NCI-H345 treated with DMSO at 0.1 percent for 48 hours (cell line): ENCODE results near the gene GSDMA.

ENCODE experiments used
- DNase-seq: peaks from one replicate; lab custom pipeline; 2025; ENCODE audit not compliant: unreplicated experiment; lab: John Stamatoyannopoulos, UW

Gene GSDMA

GRCh38 chr17:39954876-39955275, 7.9 kb upstream of the GSDMA start:
- DNase-seq: no peak

- DNase-seq: no peak
Observed at GRCh38 chr17:39955726-39956225, 7.0 kb upstream of the GSDMA start.

- no peak for DNase-seq
Observed at GRCh38 chr17:39960524-39961041, 2.2 kb upstream of the GSDMA start.

- DNase-seq: no peak
Observed at GRCh38 chr17:39963829-39964228, 1.0 kb downstream of the GSDMA start.

GRCh38 chr17:39965017-39965699, 2.4 kb downstream of the GSDMA start:
- no peak for DNase-seq

GRCh38 chr17:39966771-39967170, 4.0 kb downstream of the GSDMA start:
- DNase-seq: no peak

DNA sequence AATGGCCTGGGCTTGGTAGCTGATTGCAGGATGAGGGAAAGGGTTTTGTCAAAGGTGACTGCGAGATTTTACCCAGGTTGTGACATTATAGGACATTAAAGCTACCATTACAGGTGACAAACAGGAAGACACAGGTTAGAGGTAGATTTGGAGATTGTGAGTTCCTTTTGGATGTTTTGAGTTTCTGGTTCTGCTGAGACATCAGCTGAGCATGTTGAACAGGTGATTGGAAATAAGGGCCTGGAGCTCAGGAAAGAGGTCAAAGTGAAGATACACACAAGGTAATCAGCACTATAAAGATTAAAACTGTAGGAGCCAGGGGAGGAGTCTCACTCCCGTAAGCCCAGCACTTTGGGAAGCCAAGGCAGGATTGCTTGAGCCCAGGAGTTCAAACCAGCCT, 6.0 kb downstream of the GSDMA start:
- no peak for DNase-seq

DNA sequence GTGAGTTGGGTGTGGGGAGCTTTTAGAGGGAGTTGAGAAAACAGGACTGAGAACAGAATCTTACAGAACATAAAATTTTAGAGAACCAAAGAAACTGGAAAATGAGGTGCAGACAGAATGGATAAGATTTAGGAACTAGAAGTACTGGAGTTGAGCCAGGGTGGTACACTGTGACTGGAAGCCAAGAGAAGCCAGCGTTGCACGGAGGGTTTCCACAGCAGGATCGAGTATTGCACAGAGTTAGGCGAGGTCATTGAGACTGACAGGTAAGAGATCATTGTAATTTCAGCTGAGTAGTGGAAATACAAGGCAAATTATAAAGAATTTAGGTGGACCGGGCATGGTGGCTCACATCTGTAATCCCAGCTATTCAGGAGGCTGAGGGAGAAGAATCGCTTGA, 6.6 kb downstream of the GSDMA start:
- no peak for DNase-seq

- no peak for DNase-seq
Observed at GRCh38 chr17:39970157-39970692, 7.4 kb downstream of the GSDMA start.

DNA sequence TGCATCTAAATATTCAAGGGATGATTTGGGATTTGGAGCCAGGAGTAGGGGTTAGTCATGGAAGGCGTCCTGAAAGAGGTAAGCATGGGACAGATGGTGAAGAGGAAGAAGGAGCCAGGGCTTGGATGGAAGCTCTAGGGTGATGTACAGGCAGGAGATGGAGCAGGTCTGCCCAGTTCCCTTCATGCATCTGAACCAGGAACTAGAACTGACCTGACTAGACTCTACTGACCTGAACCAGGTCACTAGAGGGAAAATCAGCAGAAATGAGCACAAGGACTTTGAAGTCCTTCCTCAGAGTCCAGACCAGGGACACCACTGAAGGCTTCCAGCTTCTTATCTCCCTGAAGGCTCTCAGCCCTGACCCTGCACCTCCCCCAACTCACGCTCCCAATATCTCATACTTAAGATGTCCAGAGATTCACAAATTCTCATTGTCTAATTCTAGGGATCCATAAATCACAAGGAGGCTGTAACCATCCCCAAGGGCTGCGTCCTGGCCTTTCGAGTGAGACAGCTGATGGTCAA, 8.3 kb downstream of the GSDMA start:
- DNase-seq: no peak

- no peak for DNase-seq
Observed at GRCh38 chr17:39972271-39972670, 9.5 kb downstream of the GSDMA start.

- DNase-seq: no peak
Observed at GRCh38 chr17:39973496-39973895, 10.7 kb downstream of the GSDMA start.

DNA sequence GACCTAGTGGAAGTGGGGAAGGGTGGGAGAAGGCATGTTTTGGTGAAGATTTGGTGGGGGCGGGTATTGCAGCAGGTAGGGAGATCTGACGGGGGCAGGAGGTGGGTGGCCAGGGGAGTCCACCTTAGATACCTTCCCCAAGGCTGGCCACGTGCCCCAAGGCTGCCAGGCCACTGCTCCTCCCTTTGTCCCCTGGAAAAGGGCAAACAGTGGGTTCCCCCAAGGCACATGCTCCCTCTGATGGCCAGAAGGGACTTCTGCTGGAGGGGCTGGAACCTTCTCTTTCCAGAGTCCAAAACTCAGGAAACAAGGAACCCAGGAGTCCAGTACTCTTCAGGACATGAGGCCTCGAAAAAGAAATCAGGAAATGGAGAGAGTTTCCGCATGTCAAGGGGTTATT, 11.6 kb downstream of the GSDMA start:
- no peak for DNase-seq

GRCh38 chr17:39975801-39976200, 13.0 kb downstream of the GSDMA start:
- no peak for DNase-seq

DNA sequence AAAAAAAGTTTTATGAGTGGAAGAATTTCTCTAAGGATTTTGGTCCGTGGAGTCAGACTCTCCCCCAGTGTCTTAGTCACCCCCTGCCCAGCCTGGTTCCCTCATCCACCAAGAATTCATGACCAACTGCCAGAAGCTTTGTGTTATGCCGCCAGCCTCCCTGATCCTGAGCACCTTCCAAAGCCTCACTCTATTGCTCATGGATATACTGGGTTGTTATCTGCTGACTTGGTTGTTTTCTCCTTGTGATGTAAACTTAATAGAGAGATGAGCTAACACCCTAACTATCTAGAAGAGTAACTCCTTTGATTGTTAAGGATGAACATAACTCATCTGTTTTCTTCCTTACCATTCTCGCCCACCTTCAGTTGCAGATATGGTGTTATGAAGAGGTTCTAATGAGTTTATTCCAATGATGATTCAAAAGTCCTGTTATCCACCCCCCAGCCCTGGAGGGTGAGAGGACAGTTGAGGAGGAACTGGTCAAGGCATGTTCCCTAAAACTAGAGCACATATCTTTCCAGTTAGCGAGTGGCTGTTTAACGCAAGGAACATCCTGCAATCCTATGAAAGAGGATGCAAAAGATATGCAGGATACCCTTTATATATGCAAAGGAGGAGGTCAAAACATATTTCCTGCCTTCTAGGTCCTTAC, 16.3 kb downstream of the GSDMA start:
- DNase-seq: no peak

DNA sequence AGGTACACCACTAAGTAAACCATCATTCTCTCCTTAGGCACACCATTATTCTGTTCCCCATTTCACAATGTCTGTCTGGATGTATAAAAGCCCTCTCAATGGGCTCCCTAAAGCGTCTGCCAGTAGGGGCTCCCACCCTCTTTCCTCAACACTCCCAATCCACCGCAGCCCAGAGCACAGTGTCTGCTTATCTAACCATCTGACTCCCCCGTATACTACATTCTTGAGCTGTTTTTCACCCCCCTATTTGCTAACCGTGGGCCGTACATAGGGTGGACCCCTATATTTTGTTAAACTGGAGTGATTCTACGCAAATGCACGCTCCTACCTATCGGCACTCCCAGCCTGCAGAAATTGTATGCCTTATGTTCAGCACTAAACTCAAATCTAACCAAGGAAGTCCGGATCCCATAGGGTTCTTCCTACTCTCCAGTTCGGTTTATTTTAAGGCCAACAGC, 17.1 kb downstream of the GSDMA start:
- DNase-seq: no peak

- peak; percentile 98 for DNase-seq
Observed at GRCh38 chr17:39980351-39981206, 17.8 kb downstream of the GSDMA start, which contains the start of gene PSMD3. PSMD3 (plus strand) TSS chr17:39980807; CDS start chr17:39980971, 164 bp downstream.

- DNase-seq: no peak
Observed at GRCh38 chr17:39981207-39981741, 18.5 kb downstream of the GSDMA start.

DNA sequence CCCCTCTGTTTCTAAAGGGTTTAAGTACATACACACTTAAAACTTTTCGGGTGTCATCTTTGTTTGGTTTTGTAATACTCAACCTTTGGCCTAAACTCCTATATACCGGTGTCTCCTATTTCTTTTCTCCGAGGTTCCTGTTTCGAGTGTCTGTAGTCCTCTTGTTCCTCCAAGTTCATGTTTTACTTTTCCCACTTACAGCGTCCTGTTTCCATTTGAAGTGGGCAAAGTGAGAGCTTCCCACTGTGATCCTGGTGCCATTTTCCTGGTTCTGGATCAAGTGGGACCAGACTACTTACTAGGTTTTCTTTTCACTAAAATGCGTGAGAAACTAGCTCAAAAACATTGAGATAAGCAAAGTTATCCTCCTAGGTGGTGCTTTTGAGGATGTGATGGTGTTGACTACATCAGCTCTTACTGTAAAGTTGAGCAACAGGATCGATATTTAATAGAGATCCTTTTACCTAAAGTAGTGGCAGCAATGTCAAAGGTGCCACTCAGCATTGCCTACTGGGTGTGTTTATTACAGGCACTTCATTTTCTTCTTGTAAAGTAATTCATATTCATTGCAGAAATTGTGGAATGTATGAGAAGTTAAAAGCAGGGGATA, 19.1 kb downstream of the GSDMA start:
- DNase-seq: no peak

DNA sequence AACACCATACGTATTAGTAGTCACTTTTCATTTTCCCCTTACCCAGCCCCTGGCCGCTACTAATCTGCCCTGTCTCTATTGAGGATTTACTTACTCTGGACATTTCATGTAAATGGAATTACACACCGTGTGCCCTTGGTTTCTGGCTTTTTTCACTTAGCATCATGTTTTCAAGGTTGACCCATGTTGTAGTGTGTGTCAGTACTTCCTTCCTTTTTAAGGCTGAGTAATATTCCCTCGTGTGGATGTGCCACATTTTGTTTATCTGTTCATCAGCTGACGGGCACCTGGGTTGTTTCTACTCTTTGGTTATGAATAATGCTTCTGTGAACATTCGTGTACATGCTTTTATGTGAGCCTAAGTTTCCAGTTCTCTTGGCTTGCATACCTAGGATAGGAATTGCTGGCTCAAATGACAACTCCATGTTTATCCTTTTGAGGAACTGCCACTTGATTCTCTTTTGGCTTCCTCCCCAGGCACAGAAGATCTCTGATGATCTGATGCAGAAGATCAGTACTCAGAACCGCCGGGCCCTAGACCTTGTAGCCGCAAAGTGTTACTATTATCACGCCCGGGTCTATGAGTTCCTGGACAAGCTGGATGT, 25.5 kb downstream of the GSDMA start:
- DNase-seq: no peak
